Effector memory CD4-positive, alpha-beta T cell (primary cell): Measurements from ENCODE around the gene SUGCT.
"Not testable (repeated sequence)": the region's sequence is repeated elsewhere in the genome, so short reads cannot be mapped to it uniquely, and the experiment has no call there.

ENCODE experiments used
- DNase-seq, 3 donors: peaks; one replicate each; pipeline ENCODE4 v3.0.0-alpha.2; 2020
- H3K27ac ChIP-seq: 2 replicates; pipeline ENCODE4 v1.7.0; 2013; ENCODE audit warnings: mild to moderate bottlenecking, low read length, moderate library complexity; ENCODE audit not compliant: insufficient read depth, poor library complexity, severe bottlenecking
- H3K27me3 ChIP-seq: replicated peaks from 2 replicates; pipeline ENCODE4 v1.7.0; 2013; ENCODE audit warnings: mild to moderate bottlenecking, low read length; ENCODE audit not compliant: insufficient read depth, control insufficient read depth, poor library complexity, severe bottlenecking
- H3K36me3 ChIP-seq: 2 replicates; pipeline ENCODE4 v1.7.0; 2013; ENCODE audit warnings: mild to moderate bottlenecking, low read length, moderate library complexity; ENCODE audit not compliant: control insufficient read depth, insufficient read depth
- H3K4me1 ChIP-seq: 2 replicates; pipeline ENCODE4 v1.7.0; 2013; ENCODE audit warnings: low read length, mild to moderate bottlenecking; ENCODE audit not compliant: control insufficient read depth, insufficient read depth, poor library complexity, severe bottlenecking
- H3K4me3 ChIP-seq: 2 replicates; pipeline ENCODE4 v1.7.0; 2013; ENCODE audit warnings: low read length, low read depth, mild to moderate bottlenecking; ENCODE audit not compliant: insufficient read depth, poor library complexity, severe bottlenecking
- H3K9me3 ChIP-seq: 2 replicates; pipeline ENCODE4 v1.7.0; 2013; ENCODE audit warnings: mild to moderate bottlenecking, low read length, moderate library complexity; ENCODE audit not compliant: control insufficient read depth

The SUGCT gene

GRCh38 chr7:40627361-40627760, 492.6 kb downstream of the SUGCT start:
- DNase-seq, H3K9me3 ChIP-seq: not testable (repeated sequence)

GRCh38 chr7:40629891-40630290, 495.1 kb downstream of the SUGCT start:
- H3K4me3 ChIP-seq = no peak overlapping the region
- H3K27me3 ChIP-seq = no peaks in the 10 kb centered on the region
- no peaks in the 10 kb centered on the region for H3K4me1 ChIP-seq
- H3K9me3 ChIP-seq = no peaks in the 10 kb centered on the region
- H3K27ac ChIP-seq = no peak overlapping the region
- H3K36me3 ChIP-seq = no peaks in the 10 kb centered on the region
- DNase-seq = no peak

More at GRCh38 chr7:40627361-40627760, 492.6 kb downstream of the SUGCT start:
- H3K4me1 ChIP-seq, H3K4me3 ChIP-seq, H3K27ac ChIP-seq, H3K27me3 ChIP-seq, H3K36me3 ChIP-seq: not testable (repeated sequence)

- H3K36me3 ChIP-seq = no peaks in the 10 kb centered on the region
- DNase-seq = no peak
- H3K4me3 ChIP-seq = no peak overlapping the region
- H3K9me3 ChIP-seq = no peaks in the 10 kb centered on the region
- H3K27ac ChIP-seq = no peak overlapping the region
- H3K4me1 ChIP-seq = no peaks in the 10 kb centered on the region
- no peaks in the 10 kb centered on the region for H3K27me3 ChIP-seq
Measured at GRCh38 chr7:40634118-40634517, 499.3 kb downstream of the SUGCT start.

- no peaks in the 10 kb centered on the region for H3K9me3 ChIP-seq
- H3K4me1 ChIP-seq = no peaks in the 10 kb centered on the region
- H3K4me3 ChIP-seq = no peak overlapping the region
- no peak overlapping the region for H3K27ac ChIP-seq
- no peak for DNase-seq
- no peaks in the 10 kb centered on the region for H3K36me3 ChIP-seq
- no peaks in the 10 kb centered on the region for H3K27me3 ChIP-seq
Measured at GRCh38 chr7:40638545-40639320, 503.9 kb downstream of the SUGCT start.

GRCh38 chr7:40640566-40640965, 505.8 kb downstream of the SUGCT start:
- Histone ChIP-seq H3K27ac (no peak overlapping the region), H3K27me3 (no peaks in the 10 kb centered on the region)

GRCh38 chr7:40641701-40642100, 506.9 kb downstream of the SUGCT start:
- H3K4me3 ChIP-seq = no peak overlapping the region
- H3K9me3 ChIP-seq = no peaks in the 10 kb centered on the region
- no peaks in the 10 kb centered on the region for H3K4me1 ChIP-seq
- no peak for DNase-seq
- H3K27ac ChIP-seq = no peak overlapping the region
- no peaks in the 10 kb centered on the region for H3K36me3 ChIP-seq
- no peaks in the 10 kb centered on the region for H3K27me3 ChIP-seq

More at GRCh38 chr7:40640566-40640965, 505.8 kb downstream of the SUGCT start:
- no peaks in the 10 kb centered on the region for H3K9me3 ChIP-seq
- no peaks in the 10 kb centered on the region for H3K4me1 ChIP-seq
- no peak for DNase-seq
- no peaks in the 10 kb centered on the region for H3K36me3 ChIP-seq
- H3K4me3 ChIP-seq = no peak overlapping the region

- Histone ChIP-seq H3K27me3 (no peaks in the 10 kb centered on the region), H3K4me3 (no peak overlapping the region), H3K27ac (no peak overlapping the region), H3K4me1 (no peaks in the 10 kb centered on the region), H3K36me3 (no peaks in the 10 kb centered on the region), H3K9me3 (no peaks in the 10 kb centered on the region)
- DNase-seq = no peak
Measured at GRCh38 chr7:40643664-40644063, 508.9 kb downstream of the SUGCT start.

- no peak for DNase-seq
- no peaks in the 10 kb centered on the region for H3K27me3 ChIP-seq
- no peak overlapping the region for H3K4me3 ChIP-seq
- H3K9me3 ChIP-seq = no peaks in the 10 kb centered on the region
- no peak overlapping the region for H3K27ac ChIP-seq
- no peaks in the 10 kb centered on the region for H3K36me3 ChIP-seq
- H3K4me1 ChIP-seq = no peaks in the 10 kb centered on the region
Measured at GRCh38 chr7:40644454-40645188, 509.8 kb downstream of the SUGCT start.

- no peak overlapping the region for H3K27ac ChIP-seq
- H3K27me3 ChIP-seq = no peaks in the 10 kb centered on the region
- no peaks in the 10 kb centered on the region for H3K9me3 ChIP-seq
- H3K4me1 ChIP-seq = no peaks in the 10 kb centered on the region
- H3K36me3 ChIP-seq = no peaks in the 10 kb centered on the region
- no peak for DNase-seq
- H3K4me3 ChIP-seq = no peak overlapping the region
Measured at GRCh38 chr7:40645197-40645596, 510.4 kb downstream of the SUGCT start.

GRCh38 chr7:40646717-40647116, 511.9 kb downstream of the SUGCT start:
- no peaks in the 10 kb centered on the region for H3K4me1 ChIP-seq

More at GRCh38 chr7:40646717-40647116, 511.9 kb downstream of the SUGCT start:
- Histone ChIP-seq H3K36me3 (no peaks in the 10 kb centered on the region), H3K27me3 (no peaks in the 10 kb centered on the region), H3K27ac (no peak overlapping the region), H3K4me3 (no peak overlapping the region), H3K9me3 (no peaks in the 10 kb centered on the region)
- DNase-seq = no peak
